Keratinocyte (primary cell): Measurements from ENCODE around the gene CREM. TPM values are rescaled to one million over a fixed set of nuclear protein-coding genes. Genes with fewer than 3 reads are reported as not detected.

Source experiments
- DNase-seq: peaks from one replicate; pipeline ENCODE4 v3.0.0-alpha.2; 2011; ENCODE audit warnings: low read depth, missing footprints, low spot score
- FAIRE-seq: peaks from 2 replicates; lab custom pipeline; 2011; peaks lifted over from hg19 to GRCh38; lab: Jason Lieb, UNC
- H2AFZ ChIP-seq: 2 replicates; pipeline ENCODE4 v1.6.0; 2012; ENCODE audit warnings: low read length, control low read depth, inconsistent platforms; ENCODE audit not compliant: control insufficient read depth
- H3K27ac ChIP-seq: 2 replicates; pipeline ENCODE4 v1.5.1; 2011; ENCODE audit warnings: low read length; ENCODE audit not compliant: control insufficient read depth, insufficient read depth
- H3K27me3 ChIP-seq: 3 replicates; pipeline ENCODE4 v1.6.0; 2011; ENCODE audit warnings: low read length; ENCODE audit not compliant: control insufficient read depth, insufficient read depth; ENCODE audit errors: extremely low read depth
- H3K36me3 ChIP-seq, 2 experiments: 2 replicates in 1 of 2; 3 replicates in 1 of 2; pipeline ENCODE4 v1.5.1; 2011; ENCODE audit warnings: low read length in 2 of 2, mild to moderate bottlenecking in 1 of 2; ENCODE audit not compliant: control insufficient read depth in 2 of 2, insufficient read depth in 2 of 2; ENCODE audit errors: extremely low read depth in 1 of 2
- H3K4me1 ChIP-seq: 3 replicates; pipeline ENCODE4 v1.5.1; 2011; ENCODE audit warnings: low read length; ENCODE audit not compliant: control insufficient read depth, insufficient read depth; ENCODE audit errors: extremely low read depth
- H3K4me2 ChIP-seq: 3 replicates; pipeline ENCODE4 v1.6.0; 2011; ENCODE audit warnings: low read depth, low read length; ENCODE audit not compliant: control insufficient read depth, insufficient read depth; ENCODE audit errors: extremely low read depth
- H3K4me3 ChIP-seq, 3 experiments: fragments of 200-600 bp in 1 of 3; sonication (generic) in 1 of 3; 2 replicates in 2 of 3; 3 replicates in 1 of 3; pipeline ENCODE4 v1.5.1; 2011 to 2016; ENCODE audit warnings: low read length in 3 of 3, mild to moderate bottlenecking in 3 of 3, control low read depth in 2 of 3, inconsistent platforms in 1 of 3, low read depth in 1 of 3, mixed read lengths in 1 of 3, mixed run types in 1 of 3, moderate library complexity in 1 of 3; ENCODE audit not compliant: control insufficient read depth in 2 of 3, insufficient read depth in 2 of 3; ENCODE audit errors: extremely low read depth in 1 of 3
- H3K79me2 ChIP-seq: 2 replicates; pipeline ENCODE4 v1.6.0; 2012; ENCODE audit warnings: low read length; ENCODE audit not compliant: control insufficient read depth, insufficient read depth
- H3K9ac ChIP-seq: 3 replicates; pipeline ENCODE4 v1.6.0; 2011; ENCODE audit warnings: low read length; ENCODE audit not compliant: control insufficient read depth, insufficient read depth; ENCODE audit errors: extremely low read depth
- H3K9me1 ChIP-seq: 3 replicates; pipeline ENCODE4 v1.6.0; 2011; ENCODE audit warnings: low read length; ENCODE audit not compliant: control insufficient read depth, insufficient read depth; ENCODE audit errors: extremely low read depth
- H3K9me3 ChIP-seq: 2 replicates; pipeline ENCODE4 v1.5.1; 2012; ENCODE audit warnings: low read depth, low read length; ENCODE audit not compliant: control insufficient read depth
- H4K20me1 ChIP-seq: 3 replicates; pipeline ENCODE4 v1.6.0; 2011; ENCODE audit warnings: low read length; ENCODE audit not compliant: control insufficient read depth, insufficient read depth; ENCODE audit errors: extremely low read depth
- EZH2 ChIP-seq: IDR thresholded peaks from one replicate; pipeline ENCODE4 v1.6.1; 2012; ENCODE audit warnings: inconsistent platforms, mild to moderate bottlenecking, low read length, moderate library complexity
- dilution Hi-C: fragments of 300-500 bp; cut with MboI; formaldehyde crosslinking; loops from one replicate; pipeline ENCODE4 v1.7.0; 2020; ENCODE audit warnings: low sequenced_read_pairs; ENCODE audit not compliant: extremely low pct_ligation_motif_present
- polyA plus RNA-seq, 5 experiments: library from polyadenylated mRNA; depleted of rRNA in 3 of 5; stranded (reverse) in 3 of 5; stranded (forward) in 1 of 5; unstranded in 1 of 5; fragments of >200 nt; gene quantifications; 1 replicate in 1 of 5; 2 replicates in 3 of 5; 3 replicates in 1 of 5; pipeline versions ENCODE4 v1.2.1 to v1.2.3, GENCODE V29; 2011 to 2012; ENCODE audit warnings: missing spikeins in 2 of 5, low read depth in 1 of 5, low replicate concordance in 1 of 5
- TF ChIP-seq, protein P1 (sequence below), 3 experiments: IDR thresholded peaks in 1 of 3; conservative IDR thresholded peaks in 1 of 3; optimal IDR thresholded peaks in 1 of 3; 2 replicates in 2 of 3; 3 replicates in 1 of 3; pipeline versions ENCODE3 to v1.5.1; 2011; ENCODE audit warnings: low read length in 3 of 3, mild to moderate bottlenecking in 3 of 3, moderate library complexity in 2 of 3, control low read depth in 1 of 3, inconsistent platforms in 1 of 3; ENCODE audit not compliant: insufficient read depth in 2 of 3; ENCODE audit errors: extremely low read depth in 1 of 3

Gene CREM
- polyA plus RNA-seq, 1 donor (not counting 4 experiments of a cell fraction or from before 2014, with no cell fraction given): 23.3 TPM

DNA sequence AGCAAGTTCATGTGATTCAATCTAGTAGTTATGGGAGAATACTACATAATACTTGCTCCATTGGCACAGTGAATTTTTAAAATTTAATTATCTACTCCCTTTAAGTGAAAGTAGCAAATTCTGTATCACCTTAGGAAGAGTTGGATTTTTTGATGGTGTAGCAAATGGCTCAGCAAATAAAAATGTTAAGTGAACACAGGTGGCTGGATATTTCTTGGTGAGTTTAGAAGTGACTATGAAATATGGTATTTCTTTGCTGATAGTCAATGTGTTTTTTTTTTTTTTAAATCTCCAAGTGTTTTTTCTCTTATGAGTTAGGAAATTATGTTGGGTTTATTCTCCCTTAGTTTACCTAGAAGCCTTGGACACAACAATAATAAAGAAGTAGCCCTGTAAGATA, 67.8 kb downstream of the CREM start:
- Histone ChIP-seq H3K9me1 (no peaks in the 10 kb centered on the region), H3K4me2 (no peak overlapping the region), H4K20me1 (no peaks in the 10 kb centered on the region), H3K4me3 (no peak overlapping the region), H3K4me1 (peaks cover 11% of the 10 kb centered on the region), H2AFZ (no peak overlapping the region), H3K79me2 (no peaks in the 10 kb centered on the region), H3K27ac (no peak overlapping the region), H3K27me3 (no peaks in the 10 kb centered on the region), H3K9me3 (no peaks in the 10 kb centered on the region), H3K36me3 (no peaks in the 10 kb centered on the region), H3K9ac (no peak overlapping the region)
- no peak for FAIRE-seq
- no peak for DNase-seq
- TF ChIP-seq EZH2: no peak
- TF ChIP-seq, protein P1, sequence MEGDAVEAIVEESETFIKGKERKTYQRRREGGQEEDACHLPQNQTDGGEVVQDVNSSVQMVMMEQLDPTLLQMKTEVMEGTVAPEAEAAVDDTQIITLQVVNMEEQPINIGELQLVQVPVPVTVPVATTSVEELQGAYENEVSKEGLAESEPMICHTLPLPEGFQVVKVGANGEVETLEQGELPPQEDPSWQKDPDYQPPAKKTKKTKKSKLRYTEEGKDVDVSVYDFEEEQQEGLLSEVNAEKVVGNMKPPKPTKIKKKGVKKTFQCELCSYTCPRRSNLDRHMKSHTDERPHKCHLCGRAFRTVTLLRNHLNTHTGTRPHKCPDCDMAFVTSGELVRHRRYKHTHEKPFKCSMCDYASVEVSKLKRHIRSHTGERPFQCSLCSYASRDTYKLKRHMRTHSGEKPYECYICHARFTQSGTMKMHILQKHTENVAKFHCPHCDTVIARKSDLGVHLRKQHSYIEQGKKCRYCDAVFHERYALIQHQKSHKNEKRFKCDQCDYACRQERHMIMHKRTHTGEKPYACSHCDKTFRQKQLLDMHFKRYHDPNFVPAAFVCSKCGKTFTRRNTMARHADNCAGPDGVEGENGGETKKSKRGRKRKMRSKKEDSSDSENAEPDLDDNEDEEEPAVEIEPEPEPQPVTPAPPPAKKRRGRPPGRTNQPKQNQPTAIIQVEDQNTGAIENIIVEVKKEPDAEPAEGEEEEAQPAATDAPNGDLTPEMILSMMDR (optimal IDR thresholded peaks at IDR 0.05 in 1 of 3, IDR thresholded peaks at IDR 0.05 in 1 of 3, conservative IDR thresholded peaks at IDR 0.05 in 1 of 3; ENCODE audit: extremely low read depth in 1 of 3, insufficient read depth in 2 of 3, low read length in 3 of 3): no peak
- dilution Hi-C loops: no loop called here

DNA sequence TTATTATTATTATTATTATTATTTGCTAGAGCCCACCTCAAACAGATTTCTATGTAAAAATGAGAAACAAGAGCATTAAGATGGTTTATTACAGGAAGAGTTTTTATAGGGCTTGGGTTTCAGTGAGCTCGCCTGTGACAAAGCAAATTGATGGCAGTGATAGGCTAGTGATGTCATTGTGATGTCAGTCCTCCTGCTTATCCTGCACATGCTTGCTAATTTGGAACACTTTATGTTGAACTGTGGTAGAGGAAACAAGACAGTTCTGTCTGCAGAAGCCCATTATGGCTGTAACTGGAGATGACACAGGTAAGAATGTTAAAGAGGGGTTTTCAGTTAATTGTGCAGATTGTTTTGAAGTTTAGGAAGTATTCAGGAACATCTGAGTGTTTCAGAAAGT, 68.3 kb downstream of the CREM start:
- peak overlapping the region; percentile 58 for H3K9ac ChIP-seq
- no peaks in the 10 kb centered on the region for H3K27me3 ChIP-seq
- no peak for DNase-seq
- no peaks in the 10 kb centered on the region for H3K9me1 ChIP-seq
- H3K4me2 ChIP-seq: peak overlapping the region; percentile 87
- H4K20me1 ChIP-seq: no peaks in the 10 kb centered on the region
- peak overlapping the region; percentile 91 for H2AFZ ChIP-seq
- peak overlapping the region; percentile 72 for H3K27ac ChIP-seq
- peak overlapping the region in 1 of 3 experiments; percentile 55 for H3K4me3 ChIP-seq
- H3K79me2 ChIP-seq: no peaks in the 10 kb centered on the region
- H3K36me3 ChIP-seq: no peaks in the 10 kb centered on the region
- no peaks in the 10 kb centered on the region for H3K9me3 ChIP-seq
- dilution Hi-C loops: no loop called here
- peaks cover 11% of the 10 kb centered on the region for H3K4me1 ChIP-seq
- FAIRE-seq: no peak
- TF ChIP-seq EZH2: no peak
